Measurements from ENCODE around the gene NDUFA6. TPM values are rescaled to one million over a fixed set of nuclear protein-coding genes. Genes with fewer than 3 reads are reported as not detected.

NDUFA6 gene
- total RNA-seq, 2 experiments from 2014 or later = 85.9 to 89.8 TPM

GRCh38 chr22:42066126-42066761, 24.3 kb downstream of the NDUFA6 start:
- H3K36me3 Mint-ChIP-seq (ENCODE audit: low read depth) = peaks cover 38% of the 10 kb centered on the region
- no peak for DNase-seq
- CTCF ChIA-PET = interaction anchor here (0.6 kb wide), 1 partner anchor 33 kb away, joined by 3 read pairs; no protein-coding TSS in a partner anchor
- H3K27ac Mint-ChIP-seq = no peak overlapping the region
- H3K27me3 Mint-ChIP-seq = no peaks in the 10 kb centered on the region
- H3K9me3 Mint-ChIP-seq = no peaks in the 10 kb centered on the region
- H3K4me1 Mint-ChIP-seq = peaks cover 23% of the 10 kb centered on the region
- POLR2A ChIA-PET = no interaction called here
- no peak overlapping the region for H3K4me3 Mint-ChIP-seq

- Mint-ChIP-seq H3K36me3 (ENCODE audit: low read depth) (peaks cover 44% of the 10 kb centered on the region), H3K27ac (no peak overlapping the region), H3K4me3 (no peak overlapping the region), H3K27me3 (no peaks in the 10 kb centered on the region), H3K4me1 (peaks cover 16% of the 10 kb centered on the region), H3K9me3 (no peaks in the 10 kb centered on the region)
- CTCF ChIA-PET = interaction anchor here (0.6 to 1.0 kb wide), 2 partner anchors 25 to 102 kb away, joined by 3 to 4 read pairs; partner anchors contain the start of gene NDUFA6
- POLR2A ChIA-PET = no interaction called here
- no peak for DNase-seq
Measured at GRCh38 chr22:42065438-42066125, 25.0 kb downstream of the NDUFA6 start.

- no peak for DNase-seq
- H3K4me1 Mint-ChIP-seq = peaks cover 10% of the 10 kb centered on the region
- H3K27ac Mint-ChIP-seq = no peak overlapping the region
- H3K36me3 Mint-ChIP-seq (ENCODE audit: low read depth) = peaks cover 53% of the 10 kb centered on the region
- POLR2A ChIA-PET = no interaction called here
- H3K9me3 Mint-ChIP-seq = no peaks in the 10 kb centered on the region
- no peaks in the 10 kb centered on the region for H3K27me3 Mint-ChIP-seq
- H3K4me3 Mint-ChIP-seq = no peak overlapping the region
- CTCF ChIA-PET = interaction anchor here (1.0 kb wide), 1 partner anchor 26 kb away, joined by 4 read pairs; the partner anchor contains the start of gene NDUFA6
Measured at GRCh38 chr22:42064629-42065028, 25.9 kb downstream of the NDUFA6 start.

- Mint-ChIP-seq H3K9me3 (peaks cover 6% of the 10 kb centered on the region), H3K36me3 (ENCODE audit: low read depth) (peaks cover 67% of the 10 kb centered on the region), H3K27me3 (no peaks in the 10 kb centered on the region), H3K27ac (no peak overlapping the region), H3K4me1 (peaks cover 2% of the 10 kb centered on the region), H3K4me3 (no peak overlapping the region)
- CTCF ChIA-PET = interaction anchor here (0.6 to 1.0 kb wide), 2 partner anchors 11 to 447 kb away, joined by 3 read pairs; partner anchors contain the start of gene PHETA2
- POLR2A ChIA-PET = no interaction called here
- DNase-seq = no peak
Measured at GRCh38 chr22:42062506-42063170, 27.9 kb downstream of the NDUFA6 start.

GRCh38 chr22:42061041-42061440, 29.5 kb downstream of the NDUFA6 start:
- Mint-ChIP-seq H3K9me3 (peaks cover 19% of the 10 kb centered on the region), H3K27ac (no peak overlapping the region), H3K36me3 (ENCODE audit: low read depth) (peaks cover 69% of the 10 kb centered on the region), H3K4me3 (no peak overlapping the region), H3K27me3 (no peaks in the 10 kb centered on the region), H3K4me1 (no peaks in the 10 kb centered on the region)
- POLR2A ChIA-PET = no interaction called here
- CTCF ChIA-PET = interaction anchor here (0.6 to 1.6 kb wide), 6 partner anchors 16 to 112 kb away, joined by 3 to 6 read pairs (median 3); no protein-coding TSS in a partner anchor
- DNase-seq = no peak

GRCh38 chr22:42060489-42060888, 30.1 kb downstream of the NDUFA6 start:
- CTCF ChIA-PET = interaction anchor here (0.6 to 1.6 kb wide), 4 partner anchors 15 to 113 kb away, joined by 3 to 6 read pairs (median 3); no protein-coding TSS in a partner anchor
- no peaks in the 10 kb centered on the region for H3K27me3 Mint-ChIP-seq
- no peak overlapping the region for H3K27ac Mint-ChIP-seq
- no peak overlapping the region for H3K4me3 Mint-ChIP-seq
- peaks cover 19% of the 10 kb centered on the region for H3K9me3 Mint-ChIP-seq
- no peaks in the 10 kb centered on the region for H3K4me1 Mint-ChIP-seq
- POLR2A ChIA-PET = no interaction called here
- peaks cover 66% of the 10 kb centered on the region for H3K36me3 Mint-ChIP-seq (ENCODE audit: low read depth)
- no peak for DNase-seq

GRCh38 chr22:42056757-42057511, 33.6 kb downstream of the NDUFA6 start:
- Mint-ChIP-seq H3K27me3 (no peaks in the 10 kb centered on the region), H3K27ac (no peak overlapping the region), H3K4me3 (no peak overlapping the region), H3K4me1 (no peaks in the 10 kb centered on the region), H3K9me3 (peaks cover 19% of the 10 kb centered on the region), H3K36me3 (ENCODE audit: low read depth) (peaks cover 43% of the 10 kb centered on the region)
- no peak for DNase-seq
- ChIA-PET CTCF (interaction anchor here (1.4 kb wide), 1 partner anchor 34 kb away, joined by 4 read pairs; no protein-coding TSS in a partner anchor), POLR2A (interaction anchor here (0.6 to 0.7 kb wide), 3 partner anchors 14 to 541 kb away, joined by 3 read pairs; no protein-coding TSS in a partner anchor)

- Mint-ChIP-seq H3K27ac (no peak overlapping the region), H3K27me3 (no peaks in the 10 kb centered on the region), H3K4me3 (no peak overlapping the region), H3K4me1 (no peaks in the 10 kb centered on the region), H3K36me3 (ENCODE audit: low read depth) (peaks cover 10% of the 10 kb centered on the region), H3K9me3 (peaks cover 13% of the 10 kb centered on the region)
- ChIA-PET POLR2A (no interaction called here), CTCF (no interaction called here)
- DNase-seq = no peak
Measured at GRCh38 chr22:42052765-42053164, 37.8 kb downstream of the NDUFA6 start.

- Mint-ChIP-seq H3K36me3 (ENCODE audit: low read depth) (no peaks in the 10 kb centered on the region), H3K27me3 (no peaks in the 10 kb centered on the region), H3K9me3 (no peaks in the 10 kb centered on the region), H3K4me1 (no peaks in the 10 kb centered on the region), H3K27ac (no peak overlapping the region), H3K4me3 (no peak overlapping the region)
- POLR2A ChIA-PET = no interaction called here
- no peak for DNase-seq
- CTCF ChIA-PET = no interaction called here
Measured at GRCh38 chr22:42050641-42051180, 39.9 kb downstream of the NDUFA6 start.

- Mint-ChIP-seq H3K36me3 (ENCODE audit: low read depth) (peaks cover 8% of the 10 kb centered on the region), H3K27ac (no peak overlapping the region)
- POLR2A ChIA-PET = no interaction called here
Measured at GRCh38 chr22:42041784-42042183, 48.8 kb downstream of the NDUFA6 start.

GRCh38 chr22:42039271-42039670, 51.3 kb downstream of the NDUFA6 start:
- Mint-ChIP-seq H3K4me1 (peaks cover 3% of the 10 kb centered on the region), H3K4me3 (no peak overlapping the region), H3K36me3 (ENCODE audit: low read depth) (peaks cover 9% of the 10 kb centered on the region), H3K9me3 (peaks cover 36% of the 10 kb centered on the region), H3K27ac (no peak overlapping the region), H3K27me3 (peaks cover 12% of the 10 kb centered on the region)
- ChIA-PET POLR2A (no interaction called here), CTCF (interaction anchor here (0.6 to 0.7 kb wide), 5 partner anchors 24 to 436 kb away, joined by 3 to 5 read pairs (median 4); no protein-coding TSS in a partner anchor)
- DNase-seq = no peak

More at GRCh38 chr22:42041784-42042183, 48.8 kb downstream of the NDUFA6 start:
- Mint-ChIP-seq H3K4me3 (no peak overlapping the region), H3K27me3 (peaks cover 12% of the 10 kb centered on the region), H3K9me3 (peaks cover 29% of the 10 kb centered on the region), H3K4me1 (no peaks in the 10 kb centered on the region)
- CTCF ChIA-PET = interaction anchor here (0.6 to 2.2 kb wide), 4 partner anchors 10 to 60 kb away, joined by 3 to 9 read pairs (median 6); no protein-coding TSS in a partner anchor
- no peak for DNase-seq
